ENCODE measurements around the gene LETM1.

Gene LETM1

GRCh38 chr4:1793940-1794808 is 61.8 kb downstream of the LETM1 start:
- DNase-seq (ENCODE audit: low read depth, low spot score), result peak; percentile 14
- in situ Hi-C loops (cut with HindIII; ENCODE audit: low sequenced_read_pairs), result no loop called here
- H3K4me3 ChIP-seq (ENCODE audit: low read depth, low read length), result peak overlapping the region; percentile 21
- TF ChIP-seq CTCF (IDR thresholded peaks at IDR 0.05; ENCODE audit: low read depth, low read length), result no peak

GRCh38 chr4:1793496-1793840 is 62.5 kb downstream of the LETM1 start:
- no peak overlapping the region for H3K4me3 ChIP-seq (ENCODE audit: low read depth, low read length)
- no peak for TF ChIP-seq CTCF (IDR thresholded peaks at IDR 0.05; ENCODE audit: low read depth, low read length)
- DNase-seq (ENCODE audit: low read depth, low spot score), result no peak
- in situ Hi-C loops (cut with HindIII; ENCODE audit: low sequenced_read_pairs), result no loop called here

- DNase-seq (ENCODE audit: low read depth, low spot score), result no peak
- no peak for TF ChIP-seq CTCF (IDR thresholded peaks at IDR 0.05; ENCODE audit: low read depth, low read length)
- peak within 1 kb of the TSS; percentile 21 for H3K4me3 ChIP-seq (ENCODE audit: low read depth, low read length)
- in situ Hi-C loops (cut with HindIII; ENCODE audit: low sequenced_read_pairs), result no loop called here
These were observed 63.0 kb downstream of the LETM1 start, which contains the start of gene FGFR3 for GRCh38 chr4:1792832-1793495. TSS of gene FGFR3 (plus strand) at chr4:1793293. CDS start at chr4:1793935, 642 bp downstream.

- in situ Hi-C loops (cut with HindIII; ENCODE audit: low sequenced_read_pairs), result no loop called here
- no peak for TF ChIP-seq CTCF (IDR thresholded peaks at IDR 0.05; ENCODE audit: low read depth, low read length)
- DNase-seq (ENCODE audit: low read depth, low spot score), result no peak
- H3K4me3 ChIP-seq (ENCODE audit: low read depth, low read length), result no peak overlapping the region
These were observed 63.7 kb downstream of the LETM1 start for GRCh38 chr4:1792158-1792831.

GRCh38 chr4:1790005-1790404 is 66.0 kb downstream of the LETM1 start:
- no peak for DNase-seq (ENCODE audit: low read depth, low spot score)
- in situ Hi-C loops (cut with HindIII; ENCODE audit: low sequenced_read_pairs), result no loop called here
- TF ChIP-seq CTCF (IDR thresholded peaks at IDR 0.05; ENCODE audit: low read depth, low read length), result no peak
- H3K4me3 ChIP-seq (ENCODE audit: low read depth, low read length), result no peak overlapping the region

GRCh38 chr4:1789552-1789951 is 66.4 kb downstream of the LETM1 start:
- no peak overlapping the region for H3K4me3 ChIP-seq (ENCODE audit: low read depth, low read length)

More at GRCh38 chr4:1789552-1789951, 66.4 kb downstream of the LETM1 start:
- no peak for TF ChIP-seq CTCF (IDR thresholded peaks at IDR 0.05; ENCODE audit: low read depth, low read length)
- in situ Hi-C loops (cut with HindIII; ENCODE audit: low sequenced_read_pairs), result no loop called here
- no peak for DNase-seq (ENCODE audit: low read depth, low spot score)

All from astrocyte of the spinal cord (primary cell).